Fibroblast of gingiva (primary cell): ENCODE data around the gene TTC24.

Experiments used
- DNase-seq: peaks from one replicate; pipeline ENCODE4 v3.0.0-alpha.2; 2011; ENCODE audit warnings: low read depth

Gene TTC24

DNA sequence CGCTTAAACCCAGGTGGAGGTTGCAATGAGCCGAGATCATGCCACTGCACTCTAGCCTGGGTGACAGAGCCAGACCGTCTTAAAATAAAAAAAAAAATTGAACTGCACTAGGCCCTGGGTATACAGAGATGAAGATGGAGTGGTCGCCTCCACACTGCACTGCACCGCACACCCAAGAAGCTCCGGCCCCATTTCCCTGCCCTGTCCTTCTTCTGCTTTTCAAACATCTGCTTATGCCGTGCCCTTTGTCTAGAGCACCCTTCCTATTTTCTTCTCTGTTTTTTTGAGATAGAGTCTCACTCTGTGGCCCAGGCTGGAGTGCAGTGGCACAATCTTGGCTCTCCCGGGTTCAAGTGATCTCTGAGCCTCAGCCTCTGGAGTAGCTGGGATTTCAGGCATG is 24.6 kb upstream of the TTC24 start:
- no peak for DNase-seq

DNA sequence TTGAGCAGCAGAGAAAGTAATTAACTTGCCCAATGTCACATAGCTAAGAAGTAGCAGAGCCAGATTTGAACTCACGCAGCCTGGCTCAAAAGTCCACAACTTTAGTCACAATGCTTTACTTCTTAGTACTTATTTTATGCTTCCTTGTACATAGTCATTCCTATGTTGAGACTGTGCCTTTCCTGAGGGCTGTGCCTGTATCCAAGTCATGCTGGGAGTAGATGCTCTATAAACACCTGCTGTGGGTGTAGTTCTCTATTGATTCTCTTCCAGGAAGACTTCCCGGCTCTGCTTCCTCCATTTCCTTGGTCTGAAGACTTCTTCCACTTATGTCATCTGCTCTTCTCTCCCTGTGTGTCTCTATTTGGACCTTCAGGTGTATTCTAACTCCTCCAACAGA is 23.8 kb upstream of the TTC24 start:
- DNase-seq, result no peak

DNA sequence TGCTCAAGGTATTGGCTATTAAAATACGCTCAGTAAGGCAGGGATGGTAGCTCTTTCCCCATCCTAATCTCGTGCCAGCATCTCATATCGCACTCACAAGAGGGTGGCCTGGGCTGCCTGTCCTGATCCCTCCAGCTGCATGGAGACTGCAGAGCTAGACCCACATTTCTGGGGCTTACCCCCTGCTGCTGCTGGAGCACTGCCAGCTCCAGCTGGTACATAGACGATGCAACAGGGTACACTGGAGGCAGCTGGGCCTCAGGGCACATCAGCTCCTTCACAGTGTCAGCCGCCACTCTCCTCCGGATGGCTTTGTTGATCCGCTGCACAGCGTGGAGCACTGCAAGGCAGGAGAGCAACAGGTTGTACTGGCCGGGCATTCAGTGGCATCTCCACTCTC is 23.2 kb upstream of the TTC24 start:
- DNase-seq, result no peak

DNA sequence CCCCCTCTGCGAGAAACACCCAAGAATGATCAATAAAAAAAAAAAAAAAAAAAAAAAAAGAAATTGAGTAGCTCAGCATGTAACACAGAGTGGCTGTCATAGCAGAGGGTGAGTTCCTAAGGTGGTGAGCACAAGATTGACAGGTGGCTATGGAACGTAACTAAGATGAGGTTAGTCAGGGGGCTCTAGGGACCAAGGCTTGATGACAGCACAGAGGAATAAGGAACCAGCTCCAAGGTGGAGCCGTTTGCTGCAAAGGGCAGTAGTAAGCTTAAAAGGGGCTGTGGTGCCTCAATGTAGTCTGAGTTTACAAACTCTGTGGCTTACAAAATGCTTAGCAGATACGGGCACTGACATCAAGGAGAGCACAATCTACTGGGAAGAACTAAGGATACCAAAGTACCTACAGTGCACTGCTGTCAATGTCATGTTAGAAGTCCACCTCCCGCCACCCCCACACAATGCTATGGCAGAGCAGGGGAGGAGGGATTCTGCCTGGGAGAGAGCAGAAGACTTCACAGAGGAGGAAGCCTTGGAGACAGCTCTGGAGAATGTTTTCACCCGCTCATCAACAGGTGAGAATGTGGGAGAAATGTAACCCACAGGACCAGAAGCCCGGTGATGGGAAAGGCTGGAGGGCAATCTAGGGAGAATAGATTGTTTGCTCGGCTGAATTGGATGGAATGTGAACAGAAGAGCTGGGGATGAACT is 20.3 kb upstream of the TTC24 start:
- DNase-seq, result no peak

DNA sequence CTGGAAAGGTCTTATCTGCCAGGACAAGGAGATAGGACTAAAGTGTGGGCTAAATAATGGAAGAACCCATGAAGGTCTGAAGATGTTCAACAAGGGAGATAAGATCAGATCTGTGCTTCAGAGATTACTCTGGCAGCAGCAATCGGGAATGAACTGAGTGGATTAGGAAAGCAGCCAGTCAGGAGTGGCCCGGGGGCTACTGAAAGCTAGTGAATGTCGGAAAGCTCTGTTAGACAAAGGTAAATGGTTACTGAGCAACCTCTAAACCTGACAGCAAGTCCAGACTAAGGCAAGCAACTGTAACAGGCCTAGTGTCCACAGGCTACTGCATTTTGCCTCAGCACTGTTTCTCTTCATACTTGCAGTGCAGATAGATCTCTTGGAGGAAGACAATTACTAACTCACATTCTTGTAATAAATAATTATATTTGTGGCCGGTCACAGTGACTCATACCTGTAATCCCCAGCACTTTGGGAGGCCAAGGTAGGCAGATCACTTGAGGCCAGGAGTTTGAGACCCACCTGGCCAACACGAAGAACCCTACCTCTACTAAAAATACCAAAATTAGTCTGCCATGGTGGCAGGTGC is 19.6 kb upstream of the TTC24 start:
- DNase-seq, result no peak

DNA sequence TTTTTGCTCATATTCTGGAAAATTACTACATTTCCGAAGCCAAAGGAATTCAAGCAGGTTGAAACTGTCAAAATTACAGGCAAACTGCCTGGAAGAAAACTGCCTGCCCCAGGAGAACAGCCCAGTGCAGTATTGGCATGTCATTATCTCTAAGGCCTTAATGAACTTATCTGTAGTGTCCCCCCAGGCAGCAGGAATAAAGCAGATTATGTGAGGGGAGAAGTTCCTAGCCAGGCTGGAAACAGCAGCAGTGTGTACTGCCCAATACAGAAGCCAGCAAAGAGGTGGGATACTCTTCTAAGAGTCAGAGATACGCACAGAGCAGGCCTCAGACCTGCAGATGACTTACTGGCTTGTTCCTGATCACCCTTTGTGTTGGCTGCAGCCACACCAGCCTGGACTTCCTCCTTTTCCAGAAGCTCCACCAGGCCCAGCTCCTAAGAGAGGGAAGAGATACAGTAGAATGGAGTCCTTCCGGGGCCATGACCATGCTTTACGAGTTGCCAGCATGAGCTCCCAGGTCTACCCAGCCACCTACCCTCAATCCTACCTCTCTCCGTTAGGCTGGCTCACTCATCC is 18.8 kb upstream of the TTC24 start:
- DNase-seq, result no peak

DNA sequence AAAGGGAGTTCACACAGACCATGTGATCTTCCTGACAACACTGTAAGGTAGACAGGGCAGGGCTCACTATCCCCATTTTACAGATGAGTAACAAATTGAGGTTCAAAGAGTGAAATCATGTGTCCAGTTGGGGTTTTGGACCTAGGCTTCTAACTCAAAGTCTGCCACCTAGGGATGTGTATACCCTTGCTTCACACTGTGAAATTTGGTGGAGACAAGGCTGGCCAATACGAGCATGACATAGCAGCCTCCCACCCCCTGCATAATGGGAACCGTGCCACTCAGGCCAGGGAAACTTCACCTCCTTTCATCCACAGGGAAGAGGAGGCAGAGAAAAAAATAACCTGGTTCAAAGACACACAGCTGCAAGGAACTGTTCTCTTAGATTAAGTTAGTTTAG is 14.0 kb upstream of the TTC24 start:
- no peak for DNase-seq

DNA sequence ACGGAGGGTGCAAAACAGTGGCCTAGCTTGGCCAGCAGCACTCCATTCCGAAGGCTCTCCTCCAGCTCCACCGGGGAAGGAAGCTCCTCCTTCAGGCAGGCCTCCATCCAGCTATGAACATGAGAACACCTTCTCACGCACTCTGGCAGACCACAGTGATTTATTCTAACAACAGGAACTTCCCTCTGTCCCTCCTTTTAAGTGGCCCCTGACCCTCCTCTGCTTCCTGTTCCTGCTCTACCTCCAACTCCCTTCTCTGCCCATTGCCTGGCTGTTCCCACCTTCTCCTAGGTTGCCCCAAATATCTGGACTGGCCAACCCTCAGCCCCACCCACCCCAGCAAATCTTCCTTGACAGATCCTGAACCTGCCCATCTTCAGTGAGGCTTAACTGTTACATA is 13.1 kb upstream of the TTC24 start:
- no peak for DNase-seq

DNA sequence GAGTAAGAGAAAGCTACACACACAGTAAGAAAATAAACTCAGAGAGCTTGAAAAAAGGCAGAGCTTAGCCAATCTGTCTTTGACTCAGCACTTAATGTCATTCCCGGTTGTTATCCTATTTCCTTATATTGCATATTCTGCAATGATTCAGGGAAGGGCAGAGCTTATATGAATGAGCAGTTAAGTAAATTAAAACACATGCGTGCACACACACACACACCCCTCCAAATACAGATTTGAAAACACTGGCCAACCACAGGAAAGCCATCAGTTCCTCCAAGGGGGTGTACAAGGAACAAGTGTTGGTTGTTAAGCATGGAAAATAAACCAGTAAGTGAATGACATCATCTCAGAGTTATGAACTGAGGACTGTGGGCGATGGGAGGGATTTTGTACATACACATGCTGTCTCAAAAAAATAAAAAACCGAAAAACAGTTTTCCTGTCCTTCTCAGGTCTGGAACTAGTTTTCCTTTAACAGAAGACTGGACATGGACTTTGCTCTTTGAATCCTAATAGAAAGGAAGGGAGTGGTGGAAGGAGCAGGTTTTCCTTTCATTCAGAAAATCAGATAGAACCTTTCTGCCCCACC is 8.2 kb upstream of the TTC24 start:
- peak; percentile 85 for DNase-seq

DNA sequence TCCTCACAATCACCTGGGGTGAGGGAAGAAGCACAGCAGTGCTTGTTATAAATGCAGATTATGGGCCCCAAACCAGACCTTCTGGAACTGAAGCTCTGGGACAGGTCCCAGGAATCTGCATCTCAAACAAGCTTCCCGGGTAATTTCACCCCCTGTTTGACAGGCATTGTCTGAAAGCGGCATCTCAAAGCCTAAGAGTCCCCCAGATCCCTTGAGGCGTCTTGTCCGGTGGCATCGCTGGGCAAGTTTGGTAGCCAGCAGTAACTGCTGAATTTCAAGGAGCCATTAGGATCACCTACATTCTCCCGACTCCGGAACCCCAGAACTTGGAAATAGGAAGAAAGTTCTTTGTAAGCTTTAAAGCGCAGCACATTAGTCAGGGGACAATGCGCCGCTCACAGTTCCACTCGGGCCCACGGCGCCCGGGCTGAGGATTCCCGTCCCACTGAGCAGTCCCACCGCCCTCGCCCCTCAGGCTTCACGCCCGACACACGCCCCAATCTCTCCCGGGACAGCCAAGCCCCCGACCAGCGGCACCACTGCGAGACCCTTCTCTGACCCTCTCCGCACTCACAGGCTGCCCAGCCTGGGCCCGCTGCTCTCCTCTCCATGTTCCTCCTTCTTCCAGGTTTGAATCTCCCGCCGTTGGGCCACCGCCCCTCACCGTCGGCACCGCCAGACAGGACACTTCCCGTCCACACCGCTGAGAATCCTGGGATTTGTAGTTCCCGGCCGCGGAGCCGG is 7.4 kb upstream of the TTC24 start, which contains the start of gene IQGAP3:
TSS of gene IQGAP3 (minus strand) at position 647 of the 744 bp plus-strand sequence. CDS start at position 611, 36 bp downstream.
- peak; percentile 70 for DNase-seq

DNA sequence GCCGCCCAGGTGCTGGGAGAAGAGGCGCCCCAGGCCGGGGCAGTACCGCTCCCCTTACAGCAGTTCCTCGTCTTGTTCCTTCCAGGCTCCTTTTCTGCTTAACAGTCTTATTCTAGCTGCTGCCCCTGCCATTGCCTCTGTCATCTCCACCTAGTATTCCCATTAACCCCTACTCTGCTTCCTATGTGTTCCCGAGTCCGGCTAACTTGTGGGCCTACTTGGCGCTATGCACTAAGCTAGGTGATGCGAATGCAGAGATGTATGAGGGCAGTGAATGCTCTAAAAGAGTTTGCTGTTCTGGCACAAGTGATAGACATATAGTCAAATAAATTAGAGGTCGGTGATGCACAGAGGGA is 6.9 kb upstream of the TTC24 start:
- DNase-seq, result no peak

DNA sequence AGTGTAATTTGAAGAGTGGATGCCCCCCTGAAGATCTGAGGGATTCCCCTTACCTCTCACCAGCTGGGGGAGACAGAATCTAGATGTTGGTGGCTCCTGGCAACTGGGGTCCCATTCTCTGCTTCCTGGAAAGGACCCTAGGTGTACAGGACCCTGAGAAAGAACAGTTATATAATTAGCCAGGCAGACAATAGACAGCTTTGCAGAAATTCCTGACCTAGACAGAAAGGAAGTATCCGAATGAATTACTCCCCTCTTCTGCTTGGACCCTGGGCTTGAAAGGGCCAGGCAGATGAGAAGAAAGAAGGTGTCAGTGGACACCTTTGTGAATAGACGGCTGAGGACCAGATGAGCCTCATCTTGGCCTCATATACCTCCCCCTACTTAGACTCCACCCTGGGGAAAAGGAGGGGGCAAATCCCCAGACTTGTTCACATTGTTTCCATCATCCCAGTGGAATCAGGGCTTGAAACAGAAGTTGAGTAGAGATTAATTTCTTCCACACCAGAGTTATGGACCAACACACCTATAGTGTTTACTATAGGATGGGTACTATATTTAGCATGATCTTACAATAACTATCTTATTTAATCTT is 5.4 kb upstream of the TTC24 start:
- no peak for DNase-seq

DNA sequence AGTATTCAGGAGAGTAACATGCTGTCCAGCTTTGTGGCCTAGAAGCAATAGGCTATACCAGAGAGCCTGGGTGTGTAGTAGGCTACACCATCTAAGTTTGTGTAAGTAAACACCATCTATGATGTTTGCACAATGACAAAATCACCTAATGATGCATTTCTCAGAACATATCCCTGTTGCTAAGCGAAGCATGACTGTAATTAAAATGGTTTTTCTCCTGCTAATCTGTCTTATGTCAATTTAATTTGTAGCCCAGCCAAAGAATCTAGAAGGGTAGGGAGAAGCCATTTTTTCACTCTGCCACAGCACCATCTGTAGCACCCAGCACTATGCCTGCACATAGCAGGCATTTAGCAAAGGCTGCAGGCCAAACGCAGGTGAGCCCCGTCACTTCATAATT is 2.0 kb upstream of the TTC24 start:
- DNase-seq, result no peak

DNA sequence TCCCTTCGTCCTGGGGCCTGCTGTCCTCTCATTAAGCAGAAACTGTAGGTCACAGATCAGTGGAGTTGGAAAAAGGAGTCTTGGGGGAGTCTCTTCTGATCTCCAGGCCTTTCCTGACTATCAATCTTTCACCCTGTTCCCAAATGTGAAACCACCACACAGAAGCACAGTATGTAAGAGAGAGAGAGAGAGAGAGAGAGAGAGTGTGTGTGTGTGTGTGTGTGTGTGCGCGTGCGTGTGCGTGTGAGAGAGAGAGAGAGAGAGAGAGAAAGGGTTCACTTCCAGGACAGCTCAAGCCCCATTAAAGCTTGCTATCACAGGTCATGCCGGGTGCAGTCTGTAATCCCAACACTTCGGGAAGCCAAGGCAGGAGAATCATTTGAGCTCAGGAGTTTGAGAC is 1.5 kb upstream of the TTC24 start:
- DNase-seq, result no peak

DNA sequence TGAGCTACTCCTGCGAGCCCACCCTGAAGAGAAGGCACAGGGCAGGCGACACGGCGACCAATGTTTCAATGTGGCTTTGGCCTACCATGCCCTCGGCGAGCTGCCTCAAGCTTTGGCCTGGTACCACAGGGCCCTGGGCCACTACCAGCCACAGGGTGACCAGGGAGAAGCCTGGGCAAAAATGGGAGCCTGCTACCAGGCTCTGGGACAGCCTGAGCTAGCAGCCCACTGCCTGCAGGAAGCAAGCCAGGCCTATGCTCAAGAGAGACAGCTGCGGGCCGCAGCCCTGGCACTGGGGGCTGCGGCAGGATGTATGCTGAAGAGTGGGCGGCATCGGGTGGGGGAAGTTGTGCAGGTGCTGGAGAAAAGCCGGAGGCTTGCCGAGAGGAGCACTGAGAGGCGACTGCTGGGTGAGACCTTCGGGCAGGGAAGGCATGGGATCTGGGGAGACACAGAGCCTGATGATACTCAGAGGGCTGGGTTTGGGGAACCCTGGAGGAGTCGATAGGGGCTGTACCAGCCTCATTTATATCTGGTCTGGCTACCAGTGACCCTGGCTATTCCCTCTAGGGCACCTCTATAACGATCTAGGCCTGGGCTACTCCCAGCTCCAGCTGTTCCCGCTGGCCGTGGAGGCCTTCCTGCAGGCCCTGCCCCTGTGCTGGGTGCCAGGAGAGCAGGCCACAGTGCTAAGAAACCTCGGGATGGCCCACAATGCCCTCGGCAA is 2.3 kb downstream of the TTC24 start:
- DNase-seq, result no peak

DNA sequence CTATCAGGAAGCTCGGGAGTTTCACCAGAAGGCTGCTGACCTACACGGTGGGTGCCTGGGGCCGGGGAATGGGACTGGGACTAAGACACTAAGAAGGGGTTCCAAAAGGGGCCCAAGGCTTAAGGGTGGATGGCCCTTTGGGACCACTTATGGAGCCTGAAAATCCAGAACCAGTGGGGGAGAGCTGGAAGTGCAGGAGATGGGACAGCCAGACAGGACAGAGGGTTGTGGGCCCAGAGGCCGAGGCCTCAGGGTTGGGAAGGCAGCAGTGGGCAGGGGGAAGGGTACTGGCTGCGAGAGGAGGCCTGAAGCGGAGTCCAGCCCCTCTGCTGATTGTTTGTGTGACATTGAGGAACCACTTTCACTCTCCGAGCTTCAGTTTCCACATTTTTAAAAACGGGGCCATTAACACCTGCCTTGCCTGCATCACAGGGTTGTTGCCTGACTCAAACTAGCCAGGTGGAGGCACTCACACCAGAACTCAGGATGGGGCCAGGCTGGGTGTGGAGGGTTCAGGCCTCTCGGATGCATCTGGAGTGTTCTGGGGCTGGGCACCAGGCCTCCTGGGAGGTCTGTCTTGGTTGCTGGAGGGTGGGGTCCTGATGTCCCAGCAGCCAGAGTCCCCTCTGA is 3.0 kb downstream of the TTC24 start:
- DNase-seq, result no peak

DNA sequence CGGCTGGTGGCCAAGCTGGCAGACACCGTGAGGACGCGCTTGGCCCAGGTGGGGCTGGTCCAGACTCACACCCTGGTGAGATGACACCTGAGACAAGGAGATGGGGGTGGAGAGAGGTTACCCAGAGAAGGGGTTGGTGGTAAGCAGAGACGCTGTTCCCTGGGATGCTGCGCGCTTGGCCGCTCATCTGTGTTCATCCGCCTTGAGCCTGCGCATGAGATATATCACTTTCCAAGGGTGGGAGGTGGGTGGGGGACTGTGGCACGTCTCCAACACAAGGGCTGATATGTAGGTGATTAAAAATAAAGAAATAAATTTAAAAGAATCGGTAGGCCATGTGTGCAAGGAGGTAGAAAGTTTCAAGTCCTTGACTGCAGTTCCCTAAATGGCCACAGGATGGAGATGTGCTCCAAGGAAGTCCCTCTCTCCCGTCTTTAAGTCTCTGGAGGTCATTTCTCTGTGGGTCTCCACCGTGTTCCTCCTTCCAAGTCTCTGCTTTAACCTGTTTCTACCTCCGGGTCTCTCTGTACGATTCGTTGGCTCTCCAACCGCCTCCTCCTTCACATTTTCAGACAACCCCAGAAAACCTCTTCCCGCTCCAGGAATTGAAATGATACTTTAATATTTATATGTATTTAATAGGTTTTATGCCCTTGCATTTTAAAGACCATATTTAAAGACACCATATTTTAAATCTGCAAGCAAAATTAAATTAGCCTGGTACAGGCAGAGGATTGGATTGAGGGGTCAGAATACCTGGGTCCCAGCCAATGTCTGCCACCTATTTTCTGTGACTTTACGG is 4.5 kb downstream of the TTC24 start:
- DNase-seq, result peak; percentile 72

DNA sequence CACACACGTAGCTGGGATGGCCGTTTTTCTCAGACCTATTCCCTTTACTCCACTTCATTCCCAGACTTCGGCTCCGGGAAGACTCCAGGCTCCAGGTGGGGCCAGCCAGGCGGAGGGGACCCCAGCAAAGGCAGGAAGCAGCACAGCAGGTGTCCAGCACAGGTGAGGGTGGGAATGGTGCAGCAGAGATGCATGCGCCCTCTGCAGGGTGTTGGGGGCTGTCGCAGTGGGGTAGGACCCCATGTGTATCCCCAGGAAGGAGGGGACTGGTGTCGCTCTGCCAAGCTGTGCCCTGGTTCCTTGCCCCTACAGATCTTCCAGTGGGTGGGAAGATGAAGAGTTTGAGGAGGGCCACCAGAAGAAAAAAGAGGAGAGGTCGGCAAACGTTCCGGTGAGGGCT is 5.3 kb downstream of the TTC24 start:
- no peak for DNase-seq

DNA sequence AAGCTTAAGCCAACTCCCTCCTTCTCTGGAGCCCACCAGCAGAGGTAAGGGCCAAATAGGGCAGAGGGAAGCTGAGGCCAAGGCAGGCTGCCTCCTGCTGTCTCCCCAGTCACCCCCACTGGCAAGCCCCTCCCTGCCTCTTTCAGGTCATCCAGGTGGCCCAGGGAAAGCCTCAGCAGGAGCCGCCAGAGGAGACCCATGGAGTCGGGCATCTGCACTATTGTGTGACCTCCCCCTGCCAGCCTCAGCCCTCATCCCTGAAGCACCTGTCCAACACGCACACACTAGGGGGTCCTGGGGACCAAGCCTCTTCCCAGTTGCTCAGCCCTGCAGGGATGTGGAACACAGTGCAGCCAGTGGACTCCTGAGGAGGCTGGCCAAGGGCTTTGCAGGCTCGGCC is 6.8 kb downstream of the TTC24 start:
- DNase-seq, result no peak

DNA sequence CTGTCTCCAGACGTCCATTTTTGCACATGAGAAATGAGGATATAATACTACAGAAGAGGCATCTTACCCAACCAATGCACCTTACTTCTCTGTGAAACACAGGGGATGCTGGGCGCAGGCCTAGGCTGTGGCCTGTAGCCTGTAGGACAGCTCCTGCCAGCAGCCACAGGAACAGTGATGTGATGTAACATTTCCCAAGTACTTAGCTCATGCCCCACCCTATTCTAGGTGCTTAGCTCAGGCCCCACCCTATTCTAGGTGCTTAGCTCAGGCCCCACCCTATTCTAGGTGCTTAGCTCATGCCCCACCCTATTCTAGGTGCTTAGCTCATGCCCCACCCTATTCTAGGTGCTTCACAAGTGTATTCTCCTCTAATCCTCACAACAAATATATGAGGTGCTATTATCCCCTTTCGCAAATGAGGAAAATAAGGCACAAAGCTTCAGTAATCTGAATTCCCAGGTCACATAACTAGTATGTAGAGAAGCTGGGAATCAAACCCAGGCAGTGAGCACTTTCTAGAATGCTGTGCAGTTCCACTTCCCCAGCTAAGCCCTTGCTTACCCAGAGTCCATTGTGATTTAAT is 7.5 kb downstream of the TTC24 start:
- no peak for DNase-seq
